MM.1S (cell line): ENCODE measurements around the gene KIF18B.

Experiments
- DNase-seq: peaks from one replicate; pipeline ENCODE4 v3.0.0-alpha.2; 2015
- H2AFZ ChIP-seq: fragments of 300-600 bp; sonication (generic); 2 replicates; pipeline ENCODE4 v1.6.0; 2016; ENCODE audit warnings: antibody characterized with exemption, low read length
- H3F3A ChIP-seq: fragments of 300-600 bp; sonication (generic); 2 replicates; pipeline ENCODE4 v1.6.1; 2016; ENCODE audit warnings: mild to moderate bottlenecking, antibody characterized with exemption, low read length, moderate library complexity, mixed read lengths; ENCODE audit not compliant: insufficient read depth
- H3K27ac ChIP-seq: fragments of 300-600 bp; sonication (generic); 2 replicates; pipeline ENCODE4 v1.5.1; 2016; ENCODE audit warnings: mild to moderate bottlenecking, low read length
- H3K27me3 ChIP-seq: fragments of 300-600 bp; sonication (generic); replicated peaks from 2 replicates; pipeline ENCODE4 v1.6.0; 2016; ENCODE audit warnings: low read length; ENCODE audit not compliant: insufficient read depth
- H3K36me3 ChIP-seq: fragments of 300-600 bp; sonication (generic); replicated peaks from 2 replicates; pipeline ENCODE4 v1.6.1; 2016; ENCODE audit warnings: mild to moderate bottlenecking, low read length, mixed read lengths; ENCODE audit not compliant: insufficient read depth
- H3K4me1 ChIP-seq: fragments of 300-600 bp; sonication (generic); 2 replicates; pipeline ENCODE4 v1.6.1; 2016; ENCODE audit warnings: low read length, mixed read lengths
- H3K4me2 ChIP-seq: fragments of 300-600 bp; sonication (generic); 2 replicates; pipeline ENCODE4 v1.6.0; 2016; ENCODE audit warnings: low read depth, low read length
- H3K4me3 ChIP-seq: fragments of 300-600 bp; sonication (generic); 2 replicates; pipeline ENCODE4 v1.5.1; 2016; ENCODE audit warnings: low read length, mixed read lengths
- H3K79me2 ChIP-seq: fragments of 300-600 bp; sonication (generic); 2 replicates; pipeline ENCODE4 v1.6.1; 2016; ENCODE audit warnings: mixed run types, low read length, mixed read lengths
- H3K9ac ChIP-seq: fragments of 300-600 bp; sonication (generic); 2 replicates; pipeline ENCODE4 v1.6.1; 2016; ENCODE audit warnings: low read length, mixed read lengths
- H3K9me2 ChIP-seq: fragments of 300-600 bp; sonication (generic); replicated peaks from 2 replicates; pipeline ENCODE4 v1.6.1; 2016; ENCODE audit warnings: mild to moderate bottlenecking, low read length, mixed read lengths; ENCODE audit not compliant: insufficient read depth
- H3K9me3 ChIP-seq: fragments of 300-600 bp; sonication (generic); replicated peaks from 2 replicates; pipeline ENCODE4 v1.6.1; 2016; ENCODE audit warnings: mild to moderate bottlenecking, low read length, mixed read lengths; ENCODE audit not compliant: insufficient read depth
- H4K20me1 ChIP-seq: fragments of 300-600 bp; sonication (generic); 2 replicates; pipeline ENCODE4 v1.6.1; 2016; ENCODE audit warnings: mild to moderate bottlenecking, low read length, moderate library complexity, mixed read lengths; ENCODE audit not compliant: insufficient read depth
- EZH2 ChIP-seq: fragments of 300-600 bp; sonication (generic); optimal IDR thresholded peaks from 2 replicates; pipeline ENCODE3; 2017; ENCODE audit warnings: low read depth, mild to moderate bottlenecking, antibody characterized with exemption, low read length, mixed read lengths
- EZH2phosphoT487 ChIP-seq: fragments of 300-600 bp; sonication (generic); IDR thresholded peaks from 2 replicates; pipeline ENCODE4 v1.6.1; 2018; ENCODE audit warnings: antibody characterized with exemption, low read length
- TF ChIP-seq, protein P1 (sequence below): fragments of 300-600 bp; sonication (generic); IDR thresholded peaks from 2 replicates; pipeline ENCODE4 v1.5.1; 2016; ENCODE audit warnings: antibody characterized with exemption, low read length, mixed read lengths

KIF18B gene

GRCh38 chr17:44988044-44988942 lies 40.7 kb upstream of the KIF18B start:
- no peak overlapping the region for H3K27ac ChIP-seq

DNA sequence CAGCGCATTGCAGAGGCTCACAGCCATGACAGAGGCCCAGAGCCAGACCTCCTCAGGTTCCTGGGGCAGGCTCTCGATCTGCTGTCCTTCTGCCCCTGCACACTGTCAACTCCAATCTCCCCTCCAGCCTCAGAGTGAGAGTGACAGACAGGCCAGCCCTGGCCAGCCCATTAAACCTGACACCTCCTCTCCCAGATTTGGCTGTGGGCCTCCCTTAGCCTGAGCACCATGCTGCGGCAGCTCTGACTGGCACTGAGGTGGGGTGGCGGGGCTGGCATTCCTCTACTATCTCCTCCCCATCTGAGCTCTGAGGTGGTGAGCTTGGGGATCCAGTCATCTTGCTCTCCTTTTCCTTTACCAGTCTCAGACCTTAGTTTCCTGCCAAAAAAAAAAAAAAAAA lies 36.0 kb upstream of the KIF18B start:
- H3K27me3 ChIP-seq, result peaks cover 53% of the 10 kb centered on the region
- no peak overlapping the region for H2AFZ ChIP-seq
- H3K79me2 ChIP-seq, result no peaks in the 10 kb centered on the region

More at GRCh38 chr17:44988044-44988942, 40.7 kb upstream of the KIF18B start:
- TF ChIP-seq EZH2phosphoT487 (no peak), EZH2 (no peak)
- TF ChIP-seq, protein P1, sequence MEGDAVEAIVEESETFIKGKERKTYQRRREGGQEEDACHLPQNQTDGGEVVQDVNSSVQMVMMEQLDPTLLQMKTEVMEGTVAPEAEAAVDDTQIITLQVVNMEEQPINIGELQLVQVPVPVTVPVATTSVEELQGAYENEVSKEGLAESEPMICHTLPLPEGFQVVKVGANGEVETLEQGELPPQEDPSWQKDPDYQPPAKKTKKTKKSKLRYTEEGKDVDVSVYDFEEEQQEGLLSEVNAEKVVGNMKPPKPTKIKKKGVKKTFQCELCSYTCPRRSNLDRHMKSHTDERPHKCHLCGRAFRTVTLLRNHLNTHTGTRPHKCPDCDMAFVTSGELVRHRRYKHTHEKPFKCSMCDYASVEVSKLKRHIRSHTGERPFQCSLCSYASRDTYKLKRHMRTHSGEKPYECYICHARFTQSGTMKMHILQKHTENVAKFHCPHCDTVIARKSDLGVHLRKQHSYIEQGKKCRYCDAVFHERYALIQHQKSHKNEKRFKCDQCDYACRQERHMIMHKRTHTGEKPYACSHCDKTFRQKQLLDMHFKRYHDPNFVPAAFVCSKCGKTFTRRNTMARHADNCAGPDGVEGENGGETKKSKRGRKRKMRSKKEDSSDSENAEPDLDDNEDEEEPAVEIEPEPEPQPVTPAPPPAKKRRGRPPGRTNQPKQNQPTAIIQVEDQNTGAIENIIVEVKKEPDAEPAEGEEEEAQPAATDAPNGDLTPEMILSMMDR, result no peak
- Histone ChIP-seq H3K9me2 (no peaks in the 10 kb centered on the region), H3K4me2 (no peak overlapping the region), H3K9me3 (no peaks in the 10 kb centered on the region), H3F3A (no peaks in the 10 kb centered on the region), H3K27me3 (peaks cover 62% of the 10 kb centered on the region), H3K79me2 (no peaks in the 10 kb centered on the region), H3K36me3 (no peaks in the 10 kb centered on the region), H3K4me3 (no peak overlapping the region), H3K4me1 (no peaks in the 10 kb centered on the region), H3K9ac (no peak overlapping the region), H4K20me1 (no peaks in the 10 kb centered on the region), H2AFZ (no peak overlapping the region)
- no peak for DNase-seq

DNA sequence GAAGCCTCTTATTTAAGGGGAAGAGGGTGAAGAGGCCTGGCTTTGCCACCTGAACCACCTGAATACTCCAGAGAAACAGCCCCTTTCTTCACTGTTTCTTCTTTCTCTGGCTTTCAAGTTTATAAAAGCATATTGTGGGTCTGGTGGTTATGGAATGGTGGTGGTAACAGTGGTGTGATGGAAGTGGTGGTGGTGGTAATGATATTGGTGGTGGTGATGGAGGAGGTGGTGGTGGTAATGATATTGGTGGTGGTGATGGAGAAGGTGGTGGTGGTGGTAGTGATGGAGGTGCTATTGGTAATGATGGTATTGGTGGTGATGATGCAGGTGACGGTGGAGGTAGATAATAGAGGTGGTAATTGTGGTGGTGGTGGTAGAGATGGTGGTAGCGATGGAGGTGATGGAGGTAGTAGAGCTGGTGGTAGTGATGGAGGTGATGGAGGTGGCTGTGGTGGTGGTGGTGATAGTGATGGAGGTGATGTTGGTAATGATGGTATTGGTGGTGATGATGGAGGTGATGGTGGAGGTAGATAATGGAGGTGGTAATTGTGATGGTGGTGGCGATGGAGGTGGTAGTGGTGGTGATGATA lies 34.6 kb upstream of the KIF18B start:
- Histone ChIP-seq H3F3A (no peaks in the 10 kb centered on the region), H3K27me3 (peaks cover 53% of the 10 kb centered on the region), H3K9ac (no peak overlapping the region), H3K4me1 (no peaks in the 10 kb centered on the region), H3K36me3 (no peaks in the 10 kb centered on the region), H2AFZ (no peak overlapping the region), H3K79me2 (no peaks in the 10 kb centered on the region), H3K9me2 (no peaks in the 10 kb centered on the region), H4K20me1 (no peaks in the 10 kb centered on the region), H3K4me3 (no peak overlapping the region), H3K4me2 (no peak overlapping the region), H3K9me3 (no peaks in the 10 kb centered on the region), H3K27ac (no peak overlapping the region)
- no peak for TF ChIP-seq EZH2
- TF ChIP-seq, protein P1, result no peak
- TF ChIP-seq EZH2phosphoT487, result no peak
- DNase-seq, result no peak

More for the DNA sequence above, 36.0 kb upstream of the KIF18B start:
- no peaks in the 10 kb centered on the region for H3K36me3 ChIP-seq
- no peak overlapping the region for H3K4me3 ChIP-seq
- no peaks in the 10 kb centered on the region for H3K9me3 ChIP-seq
- no peaks in the 10 kb centered on the region for H3K9me2 ChIP-seq
- DNase-seq, result no peak
- H3K27ac ChIP-seq, result no peak overlapping the region
- no peaks in the 10 kb centered on the region for H3K4me1 ChIP-seq
- no peak overlapping the region for H3K4me2 ChIP-seq
- TF ChIP-seq, protein P1, result no peak
- TF ChIP-seq EZH2phosphoT487, result no peak
- TF ChIP-seq EZH2, result no peak
- H3K9ac ChIP-seq, result no peak overlapping the region
- H4K20me1 ChIP-seq, result no peaks in the 10 kb centered on the region
- H3F3A ChIP-seq, result no peaks in the 10 kb centered on the region
